Measurements from ENCODE around the gene DSG2.

Gene DSG2

GRCh38 chr18:31590570-31590969 lies 92.6 kb downstream of the DSG2 start:
- no peak for DNase-seq (ENCODE audit: low spot score)

GRCh38 chr18:31591113-31591512 lies 93.1 kb downstream of the DSG2 start:
- no peak for DNase-seq (ENCODE audit: low spot score)

GRCh38 chr18:31591628-31592027 lies 93.7 kb downstream of the DSG2 start, which contains the start of gene TTR:
Gene TTR (plus strand): TSS chr18:31591877. CDS start chr18:31591903, 26 bp downstream.
- no peak for DNase-seq (ENCODE audit: low spot score)

GRCh38 chr18:31592506-31593157 lies 94.7 kb downstream of the DSG2 start:
- no peak for DNase-seq (ENCODE audit: low spot score)

- no peak for DNase-seq (ENCODE audit: low spot score)
Observed at GRCh38 chr18:31595121-31595771, 97.3 kb downstream of the DSG2 start.

- no peak for DNase-seq (ENCODE audit: low spot score)
Observed at GRCh38 chr18:31596081-31596872, 98.3 kb downstream of the DSG2 start.

- DNase-seq (ENCODE audit: low spot score), result no peak
Observed at GRCh38 chr18:31598021-31598805, 100.2 kb downstream of the DSG2 start.

Data from globus pallidus (tissue), 1 donor.